CMK (cell line): ENCODE measurements around the gene MTPN.

Experiments used
- DNase-seq: peaks from one replicate; pipeline ENCODE4 v3.0.0-alpha.2; 2010; ENCODE audit warnings: low read depth

Gene MTPN

DNA sequence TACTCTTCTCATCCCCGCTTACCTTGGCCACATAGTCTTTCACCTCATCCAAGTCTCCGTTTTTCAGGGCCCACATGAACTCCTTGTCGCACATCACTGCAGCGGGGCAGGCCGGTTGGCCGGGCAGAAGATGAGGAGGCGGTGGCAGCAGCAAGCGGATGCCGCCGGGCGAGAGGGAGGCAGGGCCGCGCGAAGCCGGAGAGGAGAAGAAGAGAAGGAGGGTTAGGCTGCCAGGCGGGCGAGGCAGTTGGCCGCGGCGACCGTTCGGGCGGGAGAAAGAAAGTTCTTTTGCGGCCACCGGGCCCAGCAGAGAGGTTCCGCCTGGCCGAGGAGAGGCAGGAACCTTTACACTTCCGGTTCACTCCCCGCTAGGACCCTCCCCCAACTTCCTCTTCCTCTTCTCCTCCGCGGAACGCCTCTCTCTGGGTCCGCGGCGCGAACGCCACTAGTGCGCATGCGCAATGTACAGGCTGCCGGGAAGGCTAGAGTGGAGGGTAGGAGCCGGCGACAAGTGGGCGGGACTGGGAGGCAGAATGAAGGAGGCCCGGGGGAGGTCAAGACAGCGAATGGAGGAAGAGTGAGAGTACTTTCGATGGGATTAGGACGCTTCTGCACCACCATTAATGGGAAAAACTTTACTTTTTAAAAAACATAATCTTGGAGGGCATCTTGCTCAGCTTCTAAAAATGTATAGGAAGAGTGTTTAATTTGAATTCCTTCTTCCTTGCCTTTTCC lies at the start of gene MTPN:
MTPN (minus strand) TSS at position 353 of the 735 bp plus-strand sequence; CDS start at position 94, 259 bp downstream.
- peak; percentile 95 for DNase-seq

- DNase-seq: no peak
Measured at GRCh38 chr7:136026209-136026608, 49.0 kb upstream of the MTPN start.

DNA sequence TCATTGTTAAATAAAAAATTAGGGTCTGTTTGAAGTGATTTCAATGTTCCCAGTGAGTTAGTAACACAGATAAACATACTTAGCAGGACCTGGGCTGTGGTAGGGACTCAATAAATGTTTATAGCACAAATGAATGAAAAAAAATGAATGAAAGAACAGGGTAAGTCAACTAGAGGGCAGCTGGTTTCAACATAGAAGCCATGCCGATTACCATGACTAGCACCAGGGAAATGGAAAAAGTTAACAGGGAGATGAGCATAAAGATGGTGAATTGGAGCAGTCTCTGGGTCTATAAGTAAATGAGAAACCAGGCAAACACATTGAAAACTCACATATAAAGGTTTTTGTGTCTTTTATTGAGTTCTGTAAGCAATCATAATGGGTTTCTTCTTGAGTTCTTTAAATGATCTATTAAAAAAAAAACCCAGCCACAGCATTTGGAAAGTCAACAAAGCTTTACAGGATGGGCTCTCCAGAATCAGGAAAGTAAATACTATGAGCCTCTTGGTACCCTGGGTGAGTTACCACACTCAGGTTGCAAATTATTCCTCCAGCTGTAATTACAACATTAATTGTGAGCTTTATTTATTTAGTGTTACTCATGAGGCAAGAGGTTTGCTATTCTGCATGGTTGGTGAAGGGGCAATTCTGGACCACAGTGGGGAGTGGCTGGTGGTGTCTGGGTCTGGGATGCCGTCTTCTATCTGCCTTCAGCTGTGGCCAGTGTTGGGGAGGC lies 46.1 kb upstream of the MTPN start:
- no peak for DNase-seq

- DNase-seq: no peak
Measured at GRCh38 chr7:136020556-136020955, 43.4 kb upstream of the MTPN start.

DNA sequence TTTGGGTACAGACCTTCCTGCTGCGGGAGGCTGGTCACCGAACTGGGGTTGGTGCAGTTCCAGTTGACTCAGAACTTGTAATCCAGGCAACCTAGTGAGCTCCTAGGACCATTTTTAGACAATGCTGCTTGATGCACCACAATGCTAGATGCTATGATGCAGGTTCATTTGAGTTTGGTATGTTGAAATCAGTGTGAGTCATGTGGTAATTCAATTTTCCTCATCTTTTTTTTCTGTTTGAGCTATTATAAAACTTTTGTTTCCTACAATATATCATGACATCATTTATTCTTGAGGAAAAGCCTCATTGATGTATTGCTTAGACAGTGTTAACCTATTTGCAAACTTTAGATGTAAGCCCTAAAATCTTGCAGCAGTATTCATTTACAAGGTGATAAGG lies 40.9 kb upstream of the MTPN start:
- DNase-seq: no peak

GRCh38 chr7:136016649-136017395 lies 39.7 kb upstream of the MTPN start:
- DNase-seq: no peak

DNA sequence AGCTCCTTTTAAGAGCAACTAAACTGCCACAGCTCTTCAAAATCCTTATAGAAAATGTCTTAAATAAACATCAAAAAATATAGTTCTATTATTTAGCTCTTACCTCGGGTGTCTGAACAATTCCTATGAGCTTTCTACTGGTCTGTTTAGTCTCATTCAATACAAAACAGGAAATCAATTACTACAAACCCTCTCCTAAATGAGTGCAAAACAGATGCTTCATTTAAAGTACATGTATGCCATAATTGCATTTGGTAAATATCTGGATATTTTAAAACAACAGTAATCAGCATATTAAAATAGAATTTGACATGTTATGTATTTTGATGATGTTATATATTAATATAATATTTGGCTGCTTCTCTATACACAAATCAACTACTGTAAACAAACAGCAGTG lies 38.5 kb upstream of the MTPN start:
- DNase-seq: no peak

DNA sequence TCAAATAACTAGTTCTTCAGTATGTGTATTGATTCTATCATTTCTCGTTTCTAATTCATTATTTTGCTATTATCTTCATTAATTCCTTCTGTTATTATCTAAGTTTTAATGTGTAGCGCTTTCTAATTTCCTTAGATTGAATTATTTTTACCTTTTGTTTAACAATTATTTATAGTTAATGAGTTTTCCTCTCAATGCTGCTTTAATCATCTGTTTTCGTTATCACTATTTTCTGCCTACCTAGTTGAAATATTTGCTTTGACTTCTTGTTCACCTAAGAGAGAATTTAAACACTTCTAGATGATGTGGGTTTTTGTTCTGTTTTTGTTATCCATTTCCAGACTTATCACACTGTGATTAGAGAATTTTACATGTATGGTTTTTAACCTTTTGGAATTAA lies 37.5 kb upstream of the MTPN start:
- DNase-seq: no peak

DNA sequence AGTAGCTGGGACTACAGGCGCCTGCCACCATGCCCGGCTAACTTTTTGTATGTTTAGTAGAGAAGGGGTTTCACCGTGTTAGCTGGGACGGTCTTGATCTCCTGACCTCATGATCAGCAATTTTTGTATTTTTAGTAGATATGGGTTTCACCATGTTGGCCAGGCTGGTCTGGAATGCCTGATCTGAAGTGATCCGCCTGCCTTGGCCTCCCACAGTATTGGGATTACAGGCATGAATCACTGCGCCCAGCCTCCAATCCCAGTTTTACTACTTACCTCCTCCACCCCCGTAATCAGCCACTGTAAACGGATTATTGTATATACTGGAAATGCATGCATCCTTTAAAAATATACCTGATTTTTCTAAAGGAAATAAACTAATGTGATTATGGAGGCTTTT lies 35.1 kb upstream of the MTPN start:
- no peak for DNase-seq

DNA sequence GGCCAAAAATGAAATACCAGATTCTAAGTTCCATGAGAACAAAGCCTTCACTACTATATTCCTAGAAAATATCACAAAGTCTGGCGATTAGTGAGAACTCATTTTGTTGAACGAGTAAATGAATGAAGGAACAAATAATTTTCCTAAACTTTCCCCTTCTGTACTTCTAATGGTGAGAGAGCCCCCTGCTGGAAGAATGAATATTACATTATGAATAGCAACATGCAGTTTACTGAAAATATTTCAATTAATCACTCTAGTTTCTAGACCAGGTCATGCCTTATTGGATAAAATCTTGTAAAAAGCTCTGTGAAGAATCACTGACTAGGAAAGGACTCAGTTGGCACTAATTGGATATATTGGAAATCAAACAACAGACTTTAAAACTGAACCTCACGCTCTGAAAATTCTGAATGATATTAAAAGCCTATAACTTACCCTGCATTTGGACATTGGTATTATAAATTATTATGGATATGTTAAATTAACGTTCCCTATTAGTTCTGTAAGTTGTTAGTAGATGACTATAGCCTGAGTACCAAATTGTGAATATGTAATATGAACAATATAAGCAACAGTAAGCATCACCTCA lies 32.4 kb upstream of the MTPN start:
- peak; percentile 20 for DNase-seq

DNA sequence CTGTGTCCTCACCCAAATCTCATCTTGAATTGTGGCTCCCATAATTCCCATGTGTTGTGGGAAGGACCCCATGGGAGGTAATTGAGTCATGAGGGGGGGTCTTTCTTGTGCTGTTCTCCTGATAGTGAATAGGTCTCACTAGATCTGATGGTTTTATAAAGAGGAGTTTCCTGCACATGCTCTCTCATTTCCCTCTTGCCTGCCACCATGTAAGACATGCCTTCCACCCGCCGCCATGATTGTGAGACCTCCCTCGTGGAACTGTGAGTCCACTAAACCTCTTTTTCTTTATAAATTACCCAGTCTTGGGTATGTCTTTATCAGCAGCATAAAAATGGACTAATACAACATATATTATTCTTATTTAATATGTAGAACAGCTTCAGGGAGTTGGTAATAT lies 29.0 kb upstream of the MTPN start:
- no peak for DNase-seq

DNA sequence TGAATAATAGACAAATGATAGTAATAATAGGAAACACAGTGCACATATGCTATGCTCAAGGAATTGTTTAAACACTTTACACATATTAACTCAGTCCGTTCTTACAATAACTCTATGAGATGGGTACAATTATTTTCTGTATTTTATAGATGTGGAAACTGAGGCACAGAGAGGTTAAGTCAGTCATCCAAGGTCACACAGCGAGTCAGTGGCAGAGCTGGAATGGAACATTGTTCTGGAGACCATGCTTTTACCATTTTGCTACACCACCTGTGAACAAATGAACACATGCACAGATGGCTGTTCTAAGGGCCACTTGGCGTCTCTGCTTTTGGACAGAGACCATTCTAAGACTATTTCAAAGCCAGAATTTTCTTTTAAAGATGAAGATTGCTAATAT lies 26.9 kb upstream of the MTPN start:
- DNase-seq: no peak

- no peak for DNase-seq
Measured at GRCh38 chr7:136002802-136003201, 25.6 kb upstream of the MTPN start.

DNA sequence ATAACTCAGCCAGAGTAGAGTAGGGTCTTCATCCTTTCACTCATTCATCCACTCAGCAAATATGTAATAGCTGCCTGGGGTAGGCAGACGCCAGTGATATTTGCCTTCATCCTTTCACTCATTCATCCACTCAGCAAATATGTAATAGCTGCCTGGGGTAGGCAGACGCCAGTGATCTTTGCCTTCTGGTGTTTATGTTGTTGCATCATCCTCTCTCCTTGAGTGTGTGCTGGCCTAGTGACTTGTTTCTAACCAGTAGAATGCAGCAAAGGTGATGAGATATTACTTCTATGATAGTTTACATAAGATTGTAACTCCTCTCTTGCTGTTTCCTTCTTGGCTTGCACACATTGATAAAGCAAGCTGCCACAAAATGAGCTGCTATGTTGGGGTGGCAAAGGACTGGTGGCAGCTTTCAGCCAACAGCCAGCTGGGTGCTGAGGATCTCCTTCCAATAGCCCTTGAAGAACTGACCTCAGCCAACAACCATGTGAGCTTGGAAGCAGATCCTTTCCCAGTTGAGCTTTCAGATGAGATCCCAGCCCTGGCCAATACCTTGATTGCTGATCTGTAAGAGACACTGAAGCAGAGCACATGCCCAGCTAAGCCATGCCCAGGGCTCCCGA lies 23.2 kb upstream of the MTPN start:
- DNase-seq: no peak

- DNase-seq: no peak
Measured at GRCh38 chr7:135998081-135998480, 20.9 kb upstream of the MTPN start.

- DNase-seq: no peak
Measured at GRCh38 chr7:135995748-135996147, 18.6 kb upstream of the MTPN start.

GRCh38 chr7:135994466-135995205 lies 17.5 kb upstream of the MTPN start:
- no peak for DNase-seq

GRCh38 chr7:135993950-135994349 lies 16.8 kb upstream of the MTPN start:
- DNase-seq: no peak

DNA sequence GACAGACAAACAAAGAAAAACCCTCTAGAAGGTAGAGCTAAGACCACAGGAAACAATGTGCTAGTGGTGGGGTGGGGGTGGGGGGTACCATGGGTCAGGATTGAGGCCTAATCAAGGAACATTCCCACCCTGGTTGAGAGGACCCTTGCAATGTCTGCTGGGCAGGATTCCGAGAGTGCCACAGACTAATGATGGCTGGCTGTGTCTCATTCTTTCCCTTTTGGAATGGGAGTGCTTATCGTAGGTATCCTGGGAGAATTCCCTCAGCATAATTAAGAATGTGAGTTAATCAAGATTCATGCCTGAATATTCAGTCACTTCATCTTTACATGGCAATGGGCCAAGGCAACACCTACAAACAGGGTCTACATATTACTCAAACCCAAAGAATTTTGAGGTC lies 14.7 kb upstream of the MTPN start:
- DNase-seq: no peak

- DNase-seq: no peak
Measured at GRCh38 chr7:135991322-135991721, 14.2 kb upstream of the MTPN start.

DNA sequence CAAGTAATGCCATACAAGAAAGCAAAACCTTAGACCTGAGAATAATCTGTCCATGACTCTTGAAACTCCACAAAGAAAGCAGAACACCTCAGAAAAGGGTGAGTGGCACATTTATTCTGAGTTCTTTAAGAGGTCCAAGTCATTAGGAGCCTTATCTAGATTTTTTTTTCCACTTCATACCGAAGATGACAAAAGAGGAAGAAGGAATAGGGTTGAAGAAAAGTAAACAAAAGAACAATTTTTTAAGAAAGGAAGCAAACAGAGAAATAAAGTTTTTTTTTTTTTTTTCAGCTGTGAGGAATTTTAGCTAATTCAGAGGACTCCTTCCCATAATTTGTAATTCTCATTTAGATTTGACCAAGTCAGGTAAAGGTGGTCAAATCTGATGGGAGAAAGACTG lies 13.1 kb upstream of the MTPN start:
- no peak for DNase-seq
